CD8-positive, alpha-beta memory T cell (primary cell): ENCODE data around the gene NFKB2. TPM values are rescaled to one million over a fixed set of nuclear protein-coding genes. Genes with fewer than 3 reads are reported as not detected.

Experiments
- CTCF ChIA-PET: fragments of 350-600 bp; sonication (Branson Sonifier 250); formaldehyde crosslinking; loops from one replicate; lab custom pipeline; 2021; ENCODE audit warnings: antibody characterized with exemption; lab: Charles Lee
- POLR2A ChIA-PET: fragments of 350-600 bp; sonication (Branson Sonifier 250); formaldehyde crosslinking; loops from one replicate; lab custom pipeline; 2021; ENCODE audit warnings: antibody characterized with exemption; lab: Charles Lee
- DNase-seq, 5 donors: peaks; one replicate each; pipeline versions ENCODE4 v3.0.0 to v3.0.0-alpha.2; 2020 to 2022; ENCODE audit warnings: mixed read lengths in 1 of 5
- H3K27ac ChIP-seq: one replicate; pipeline ENCODE4 v1.7.0; 2013; ENCODE audit warnings: low read depth, mild to moderate bottlenecking, low read length, moderate library complexity
- H3K27me3 ChIP-seq: 2 replicates; pipeline ENCODE4 v1.7.0; 2013; ENCODE audit warnings: low read length, mild to moderate bottlenecking; ENCODE audit not compliant: insufficient read depth, poor library complexity, severe bottlenecking
- H3K36me3 ChIP-seq: 2 replicates; pipeline ENCODE4 v1.7.0; 2013; ENCODE audit warnings: mild to moderate bottlenecking, low read length, moderate library complexity; ENCODE audit not compliant: insufficient read depth
- H3K4me1 ChIP-seq: 2 replicates; pipeline ENCODE4 v1.7.0; 2013; ENCODE audit warnings: mild to moderate bottlenecking, low read length, moderate library complexity; ENCODE audit not compliant: insufficient read depth
- H3K4me3 ChIP-seq: 2 replicates; pipeline ENCODE4 v1.7.0; 2013; ENCODE audit warnings: mild to moderate bottlenecking, low read length
- H3K9me3 ChIP-seq: 2 replicates; pipeline ENCODE4 v1.7.0; 2013; ENCODE audit warnings: mild to moderate bottlenecking, low read length
- H3K27ac Mint-ChIP-seq, 8 donors: one replicate each; pipeline ENCODE4 v1.8.0; 2020 to 2021; ENCODE audit warnings: mixed read lengths in 8 of 8, mild to moderate bottlenecking in 6 of 8, inconsistent platforms in 3 of 8, moderate library complexity in 3 of 8
- H3K27me3 Mint-ChIP-seq, 2 donors: one replicate each; pipeline ENCODE4 v1.8.0; 2020 to 2021; ENCODE audit warnings: mixed read lengths in 2 of 2, mild to moderate bottlenecking in 1 of 2, moderate library complexity in 1 of 2
- H3K36me3 Mint-ChIP-seq, 3 donors: one replicate each; pipeline ENCODE4 v1.8.0; 2020 to 2021; ENCODE audit warnings: mixed read lengths in 3 of 3, inconsistent platforms in 1 of 3, mild to moderate bottlenecking in 1 of 3
- H3K4me1 Mint-ChIP-seq, 3 donors: one replicate each; pipeline ENCODE4 v1.8.0; 2020 to 2021; ENCODE audit warnings: mixed read lengths in 3 of 3, inconsistent platforms in 1 of 3, mild to moderate bottlenecking in 1 of 3
- H3K4me3 Mint-ChIP-seq, 7 donors: one replicate each; pipeline ENCODE4 v1.8.0; 2020 to 2021; ENCODE audit warnings: mixed read lengths in 7 of 7, mild to moderate bottlenecking in 6 of 7, moderate library complexity in 4 of 7, inconsistent platforms in 2 of 7
- H3K9me3 Mint-ChIP-seq, 5 donors: one replicate each; pipeline ENCODE4 v1.8.0; 2020 to 2022; ENCODE audit warnings: mixed read lengths in 5 of 5, mild to moderate bottlenecking in 3 of 5, moderate library complexity in 2 of 5, inconsistent platforms in 1 of 5
- polyA plus RNA-seq: library from polyadenylated mRNA; unstranded; fragments of 300-500 nt; fragmentation: Illumina TruSeq; gene quantifications from one replicate; pipeline ENCODE4 v1.2.3, GENCODE V29; 2021
- total RNA-seq, 2 experiments: library from RNA; stranded (reverse); gene quantifications; one replicate each; pipeline ENCODE4 v1.2.3, GENCODE V29; 2021

Gene NFKB2
- total and polyA plus RNA-seq, 3 experiments from 2014 or later, result 14.0 to 324 (median 323) TPM

DNA sequence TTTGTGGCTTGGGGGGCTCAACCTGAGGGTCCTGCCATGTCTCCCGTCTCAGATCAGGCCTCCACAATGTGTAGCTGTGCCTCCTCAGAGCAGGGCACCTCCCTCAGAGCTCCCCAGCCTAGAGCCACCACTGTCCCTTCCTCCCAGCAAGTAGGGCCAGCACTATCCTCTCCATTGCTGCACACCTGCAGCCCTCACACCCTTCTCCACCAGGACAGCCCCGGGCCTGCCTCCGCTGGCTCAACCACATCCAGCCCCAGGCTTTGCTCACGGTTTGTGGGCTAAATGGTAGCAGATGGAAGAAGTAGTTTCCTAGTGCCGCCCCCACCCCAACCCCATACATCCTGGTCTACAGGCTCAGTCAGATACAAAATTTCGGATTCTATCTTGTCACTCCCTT, 10.1 kb downstream of the NFKB2 start:
- Mint-ChIP-seq H3K4me3 (peak overlapping the region in 2 of 7 donors; percentile 54 to 59), H3K27me3 (peaks cover 10 to 16% of the 10 kb centered on the region in 2 donors), H3K4me1 (peaks cover 11 to 20% (median 14%) of the 10 kb centered on the region in 3 donors)

DNA sequence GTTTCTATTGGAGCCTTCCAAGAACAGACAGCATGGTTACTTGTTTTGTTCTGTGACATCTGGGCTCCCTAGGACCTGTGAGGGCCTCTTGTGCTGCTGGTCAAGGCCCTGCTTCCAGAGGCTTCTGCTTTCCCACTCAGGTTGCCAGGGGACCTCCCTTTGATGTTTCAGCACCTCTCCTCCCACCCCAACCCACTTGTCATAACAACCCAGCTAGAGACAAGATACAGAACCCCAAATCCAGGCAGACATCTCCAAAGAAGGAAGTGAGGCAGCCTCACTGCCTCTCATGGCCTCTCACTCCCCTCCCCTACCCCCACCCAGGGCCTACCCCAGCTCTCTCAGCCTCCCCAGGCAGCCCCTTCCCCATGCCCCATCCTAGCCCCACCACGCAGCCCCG, 11.3 kb downstream of the NFKB2 start:
- Histone ChIP-seq H3K4me1 (peaks cover 15% of the 10 kb centered on the region), H3K9me3 (no peaks in the 10 kb centered on the region), H3K36me3 (no peaks in the 10 kb centered on the region), H3K27ac (no peak overlapping the region), H3K27me3 (peaks cover 26% of the 10 kb centered on the region), H3K4me3 (no peak overlapping the region)
- Mint-ChIP-seq H3K4me1 (peaks cover 16 to 28% (median 20%) of the 10 kb centered on the region in 3 donors), H3K27me3 (peaks cover 19 to 26% of the 10 kb centered on the region in 2 donors), H3K4me3 (peak overlapping the region in 4 of 7 donors; percentile 23 to 65 (median 42)), H3K27ac (peak overlapping the region in 1 of 8 donors; percentile 59), H3K36me3 (peaks cover 0 to 10% (median 0%) of the 10 kb centered on the region in 3 donors), H3K9me3 (no peaks in the 10 kb centered on the region)
- no peak for DNase-seq
- CTCF ChIA-PET, result interaction anchor here (1.2 to 2.1 kb wide), 2 partner anchors 8 to 177 kb away, joined by 4 to 10 read pairs; no protein-coding TSS in a partner anchor
- POLR2A ChIA-PET, result no interaction called here

More for the DNA sequence above, 10.1 kb downstream of the NFKB2 start:
- H3K9me3 ChIP-seq, result no peaks in the 10 kb centered on the region
- peaks cover 15% of the 10 kb centered on the region for H3K4me1 ChIP-seq
- H3K27ac ChIP-seq, result no peak overlapping the region
- ChIA-PET CTCF (interaction anchor here (0.7 to 4.3 kb wide), 4 partner anchors 10 to 175 kb away, joined by 3 to 27 read pairs (median 4); partner anchors contain the start of genes NFKB2 and PSD), POLR2A (no interaction called here)
- H3K4me3 ChIP-seq, result no peak overlapping the region
- H3K36me3 ChIP-seq, result peaks cover 8% of the 10 kb centered on the region
- DNase-seq, result no peak
- Mint-ChIP-seq H3K9me3 (no peaks in the 10 kb centered on the region), H3K27ac (peak overlapping the region in 2 of 8 donors; percentile 52 to 74), H3K36me3 (peaks cover 0 to 18% (median 0%) of the 10 kb centered on the region in 3 donors)
- H3K27me3 ChIP-seq, result peaks cover 15% of the 10 kb centered on the region

DNA sequence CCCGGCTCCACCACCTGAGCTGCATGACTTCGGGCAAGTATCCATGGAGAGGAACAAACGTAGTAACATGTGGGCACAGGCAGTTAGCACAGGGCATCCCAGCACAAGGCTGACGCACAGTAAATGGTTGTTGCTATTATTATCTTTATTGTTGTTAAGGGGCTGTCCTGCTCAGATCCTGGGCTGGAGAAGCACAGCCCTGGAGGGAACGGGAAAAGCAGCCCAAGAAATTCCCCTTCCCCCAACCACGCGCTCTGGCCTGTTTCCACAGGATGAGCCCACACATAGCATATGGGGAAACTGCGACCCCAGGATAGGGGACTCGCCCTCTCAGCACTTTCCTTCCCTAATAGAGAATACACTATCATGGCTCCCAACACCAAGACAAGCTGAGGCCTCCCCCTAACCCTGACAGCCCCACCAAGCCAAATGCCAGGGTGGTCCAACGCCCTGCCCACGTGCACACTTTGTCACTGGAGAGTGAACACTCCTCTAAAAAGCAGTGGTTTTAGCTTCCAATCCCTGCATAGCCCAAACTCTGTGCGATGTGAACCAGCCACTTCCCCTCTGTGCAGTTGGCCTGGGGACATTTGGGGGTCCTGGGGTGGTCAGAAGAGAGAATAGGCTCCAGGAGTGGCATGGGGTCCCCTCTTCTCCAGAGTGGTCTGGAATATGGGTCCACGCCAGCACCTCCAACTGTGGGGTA, 12.1 kb downstream of the NFKB2 start:
- H3K9me3 Mint-ChIP-seq, result no peaks in the 10 kb centered on the region
- H3K27ac Mint-ChIP-seq, result peak overlapping the region in 2 of 8 donors; percentile 41 to 59
- H3K4me1 Mint-ChIP-seq, result peaks cover 16 to 29% (median 20%) of the 10 kb centered on the region in 3 donors
- Histone ChIP-seq H3K4me1 (peaks cover 15% of the 10 kb centered on the region), H3K27me3 (peaks cover 32% of the 10 kb centered on the region), H3K36me3 (no peaks in the 10 kb centered on the region), H3K27ac (no peak overlapping the region), H3K4me3 (no peak overlapping the region), H3K9me3 (no peaks in the 10 kb centered on the region)
- H3K36me3 Mint-ChIP-seq, result peaks cover 0 to 3% (median 0%) of the 10 kb centered on the region in 3 donors
- no peak for DNase-seq
- H3K4me3 Mint-ChIP-seq, result peak overlapping the region in 6 of 7 donors; percentile 15 to 79 (median 52)
- peaks cover 23 to 31% of the 10 kb centered on the region in 2 donors for H3K27me3 Mint-ChIP-seq
- ChIA-PET CTCF (interaction anchor here (1.2 to 2.1 kb wide), 2 partner anchors 8 to 178 kb away, joined by 4 to 10 read pairs; no protein-coding TSS in a partner anchor), POLR2A (no interaction called here)

DNA sequence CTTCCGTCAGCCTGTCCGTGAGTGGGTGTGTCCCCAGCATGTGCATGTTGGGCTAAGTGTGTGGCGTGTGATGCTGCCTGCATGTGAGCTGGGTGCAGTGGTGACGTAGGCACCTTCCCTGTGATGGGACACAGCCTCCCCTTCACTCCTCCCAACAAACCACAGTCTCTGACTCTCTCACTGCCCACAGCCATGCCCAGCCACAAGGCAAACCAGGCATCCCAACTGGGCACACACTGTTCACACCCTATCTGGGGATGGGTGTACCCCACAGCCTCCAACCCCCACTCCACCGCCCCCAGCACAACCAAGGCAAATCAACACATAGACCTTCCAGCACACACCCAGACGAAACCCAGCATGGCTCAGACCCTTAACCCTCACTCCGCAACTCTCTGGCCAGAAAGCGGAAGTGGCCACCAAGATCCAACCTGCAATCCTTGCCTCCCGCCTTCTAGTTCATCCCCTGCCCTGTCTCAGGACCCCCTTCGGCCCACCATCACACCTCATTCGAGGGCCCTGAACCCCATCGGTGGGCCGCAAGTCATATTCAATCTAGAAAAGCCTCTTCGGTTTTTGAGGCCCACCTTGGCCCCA, 12.7 kb downstream of the NFKB2 start:
- no peak overlapping the region for H3K27ac ChIP-seq
- peaks cover 37% of the 10 kb centered on the region for H3K27me3 ChIP-seq
- Mint-ChIP-seq H3K36me3 (peaks cover 0 to 3% (median 0%) of the 10 kb centered on the region in 3 donors), H3K4me3 (peak overlapping the region; percentile 11 to 79 (median 71)), H3K9me3 (no peaks in the 10 kb centered on the region), H3K27ac (peak overlapping the region in 7 of 8 donors; percentile 3 to 86 (median 59)), H3K4me1 (peaks cover 16 to 35% (median 26%) of the 10 kb centered on the region in 3 donors), H3K27me3 (peaks cover 24 to 37% of the 10 kb centered on the region in 2 donors)
- peaks cover 21% of the 10 kb centered on the region for H3K4me1 ChIP-seq
- peak in 1 of 5 donors; percentile 42 for DNase-seq
- H3K4me3 ChIP-seq, result no peak overlapping the region
- no peaks in the 10 kb centered on the region for H3K9me3 ChIP-seq
- POLR2A ChIA-PET, result no interaction called here
- no peaks in the 10 kb centered on the region for H3K36me3 ChIP-seq
- CTCF ChIA-PET, result interaction anchor here (2.1 kb wide), 1 partner anchor 9 kb away, joined by 10 read pairs; no protein-coding TSS in a partner anchor

DNA sequence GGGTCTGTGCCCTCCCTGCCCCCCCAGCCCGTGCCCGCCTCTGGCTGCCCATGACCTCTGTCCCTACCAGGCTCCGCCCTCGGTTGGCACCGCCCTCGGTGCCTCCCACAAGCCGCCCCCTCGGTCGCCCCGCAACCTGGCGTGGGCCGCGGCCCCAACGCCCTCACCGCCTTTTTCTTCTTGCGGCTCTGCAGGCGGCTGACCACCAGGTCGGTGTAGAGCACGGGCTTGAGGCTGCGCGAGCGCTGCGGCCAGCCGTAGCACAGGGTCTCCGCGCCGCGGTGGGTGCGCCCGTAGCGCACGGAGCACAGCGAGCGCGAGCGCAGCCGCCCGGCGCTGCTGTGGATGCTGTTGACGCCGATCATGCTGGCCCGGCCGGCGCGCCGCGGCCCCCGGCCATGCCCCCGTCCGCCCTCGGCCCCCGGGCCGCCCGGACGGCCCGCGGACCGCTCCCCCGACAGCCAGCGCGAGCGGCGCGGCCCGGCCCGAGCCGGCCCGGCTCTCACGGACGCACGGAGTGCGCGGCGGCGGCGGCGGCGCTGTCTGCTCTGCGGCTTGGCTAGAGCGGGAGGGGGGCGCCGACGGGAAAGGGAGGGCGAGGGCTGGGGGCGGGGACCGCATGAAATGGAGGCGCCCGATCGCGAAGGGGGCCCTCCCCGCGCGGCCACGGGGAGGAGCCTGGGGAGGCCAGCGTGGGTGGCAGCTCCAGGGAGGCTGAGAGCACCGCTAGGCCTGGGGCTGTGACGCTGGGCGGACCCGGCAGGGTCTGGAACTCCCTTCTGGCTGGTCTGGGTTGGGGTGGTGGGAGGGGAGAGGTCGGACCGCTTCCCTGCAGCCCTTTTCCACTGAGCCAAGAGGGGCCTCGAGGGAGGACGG, 13.5 kb downstream of the NFKB2 start:
- peak; percentile 40 to 78 (median 53) for DNase-seq
- peaks cover 21% of the 10 kb centered on the region for H3K4me1 ChIP-seq
- H3K4me3 ChIP-seq, result peak overlapping the region; percentile 64
- peaks cover 37% of the 10 kb centered on the region for H3K27me3 ChIP-seq
- no peaks in the 10 kb centered on the region for H3K9me3 ChIP-seq
- ChIA-PET POLR2A (interaction anchor here (1.0 to 2.0 kb wide), 4 partner anchors 9 to 92 kb away, joined by 3 to 11 read pairs (median 5); partner anchors contain the start of genes FBXL15 and PSD), CTCF (interaction anchor here (0.6 to 1.9 kb wide), 3 partner anchors 10 to 179 kb away, joined by 3 to 22 read pairs (median 5); no protein-coding TSS in a partner anchor)
- no peak overlapping the region for H3K27ac ChIP-seq
- H3K9me3 Mint-ChIP-seq, result no peaks in the 10 kb centered on the region
- H3K27ac Mint-ChIP-seq, result peak overlapping the region in 4 of 8 donors; percentile 12 to 78 (median 52)
- H3K4me3 Mint-ChIP-seq, result peak overlapping the region; percentile 76 to 80 (median 79)
- H3K36me3 Mint-ChIP-seq, result no peaks in the 10 kb centered on the region
- H3K27me3 Mint-ChIP-seq, result peaks cover 26 to 43% of the 10 kb centered on the region in 2 donors
- H3K36me3 ChIP-seq, result no peaks in the 10 kb centered on the region
- peaks cover 16 to 33% (median 27%) of the 10 kb centered on the region in 3 donors for H3K4me1 Mint-ChIP-seq

DNA sequence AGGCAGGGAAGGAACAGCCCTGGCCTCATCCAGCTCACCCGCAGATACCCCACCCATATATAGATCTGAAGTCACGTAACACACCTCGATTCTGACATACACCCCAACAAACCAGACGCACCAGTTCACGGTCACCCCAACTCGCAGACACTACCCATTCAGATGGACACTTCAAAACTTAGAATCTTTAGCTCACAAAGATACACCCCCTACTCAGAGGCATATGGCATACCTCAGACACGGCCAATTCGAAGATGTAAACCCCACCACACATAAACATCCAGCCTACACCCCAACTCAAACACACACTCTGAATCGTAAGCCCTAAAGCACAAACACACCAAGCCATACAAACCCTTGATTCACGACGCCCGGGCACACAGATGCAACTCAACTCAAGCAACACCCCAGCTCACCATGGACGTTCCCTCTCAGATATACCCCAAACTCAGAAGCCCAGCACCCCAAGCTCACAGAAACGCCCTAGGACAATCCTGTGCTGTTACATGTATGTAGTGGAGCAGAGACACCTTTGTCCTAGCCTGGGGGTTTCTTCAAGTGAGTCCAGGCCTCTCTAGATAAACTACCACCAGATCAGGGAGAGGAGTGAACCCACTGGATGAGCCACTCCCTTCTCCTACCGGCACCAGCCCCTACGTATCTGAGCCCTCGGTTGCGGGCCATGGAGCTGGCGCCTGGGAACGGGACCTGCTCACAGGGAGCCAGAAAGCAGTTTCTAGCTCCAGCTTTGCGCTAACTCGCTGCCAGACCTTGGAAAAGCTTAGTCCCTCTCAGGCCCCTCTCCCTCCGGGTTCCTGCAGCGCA, 14.3 kb downstream of the NFKB2 start:
- H3K4me1 Mint-ChIP-seq, result peaks cover 16 to 33% (median 27%) of the 10 kb centered on the region in 3 donors
- peak overlapping the region in 7 of 8 donors; percentile 16 to 78 (median 32) for H3K27ac Mint-ChIP-seq
- H3K4me3 Mint-ChIP-seq, result peak overlapping the region; percentile 76 to 80 (median 77)
- POLR2A ChIA-PET, result interaction anchor here (1.0 to 2.0 kb wide), 4 partner anchors 8 to 92 kb away, joined by 3 to 11 read pairs (median 5); partner anchors contain the start of genes FBXL15 and PSD
- CTCF ChIA-PET, result interaction anchor here (0.6 to 1.9 kb wide), 3 partner anchors 11 to 180 kb away, joined by 3 to 22 read pairs (median 5); no protein-coding TSS in a partner anchor
- DNase-seq, result no peak
- Histone ChIP-seq H3K9me3 (no peaks in the 10 kb centered on the region), H3K4me1 (peaks cover 21% of the 10 kb centered on the region), H3K27me3 (peaks cover 37% of the 10 kb centered on the region), H3K36me3 (no peaks in the 10 kb centered on the region), H3K4me3 (peak overlapping the region; percentile 64), H3K27ac (no peak overlapping the region)
- H3K27me3 Mint-ChIP-seq, result peaks cover 30 to 50% of the 10 kb centered on the region in 2 donors
- H3K9me3 Mint-ChIP-seq, result no peaks in the 10 kb centered on the region
- H3K36me3 Mint-ChIP-seq, result no peaks in the 10 kb centered on the region
